Mucosa of descending colon (tissue), 3 donors: Measurements from ENCODE around the gene ACOT6. TPM values are rescaled to one million over a fixed set of nuclear protein-coding genes. Genes with fewer than 3 reads are reported as not detected.
"Not testable (repeated sequence)": the region's sequence is repeated elsewhere in the genome, so short reads cannot be mapped to it uniquely, and the experiment has no call there.

ENCODE experiments used
- ATAC-seq: fragments of 200-7000 bp; cut with Tn5 transposase; one replicate; pipeline ENCODE4 v1.9.1; 2020; ENCODE audit warnings: mild to moderate bottlenecking, moderate library complexity
- DNase-seq, 3 donors: peaks; one replicate each; pipeline ENCODE4 v3.0.0-alpha.2; 2020
- H3K36me3 ChIP-seq: fragments of 200-600 bp; one replicate; pipeline ENCODE4 v1.8.0; 2021; ENCODE audit warnings: low read depth, mild to moderate bottlenecking
- H3K4me1 ChIP-seq: fragments of 200-600 bp; one replicate; pipeline ENCODE4 v1.8.0; 2021; ENCODE audit warnings: low read depth, mild to moderate bottlenecking
- H3K4me3 ChIP-seq: fragments of 200-600 bp; one replicate; pipeline ENCODE4 v1.8.0; 2021; ENCODE audit warnings: mild to moderate bottlenecking
- H3K9me3 ChIP-seq: fragments of 200-600 bp; one replicate; pipeline ENCODE4 v1.8.0; 2021; ENCODE audit warnings: mild to moderate bottlenecking
- intact Hi-C, 2 donors: fragments of 100-400 bp; cut with DNase I in 1 of 2; cut with micrococcal nuclease in 1 of 2; formaldehyde crosslinking; loops; one replicate each; pipeline versions ENCODE4 v1.11.0 to v1.11.1; 2022; cut with DNase I, micrococcal nuclease
- total RNA-seq, 3 donors: library from RNA; stranded (reverse); fragmentation: NEBNext Ultra II Directional in 2 of 3; extraction: Animal tissue kit (Norgen Biotek cat#: 25700) in 2 of 3; gene quantifications; one replicate each; pipeline versions ENCODE4 v1.2.1 to v1.2.4, GENCODE V29; 2021 to 2023
- TF ChIP-seq, protein P1 (sequence below): fragments of 200-600 bp; IDR thresholded peaks from one replicate; pipeline ENCODE4 v1.8.0; 2022; ENCODE audit warnings: antibody characterized with exemption, mild to moderate bottlenecking
- donor health status: DM: no; HTN: no; CAD: no; lungs with moderate emphysema.
- donor health status: DM: no; HTN: no; CAD: no.
- donor health status: DM: no; HTN: yes; CAD: no.

The ACOT6 gene
- total RNA-seq, 3 donors from 2014 or later, result not detected

- ATAC-seq, result no peak
- Histone ChIP-seq H3K9me3 (no peaks in the 10 kb centered on the region), H3K4me3 (no peak overlapping the region), H3K36me3 (no peaks in the 10 kb centered on the region), H3K4me1 (peaks cover 5% of the 10 kb centered on the region)
- TF ChIP-seq, protein P1, sequence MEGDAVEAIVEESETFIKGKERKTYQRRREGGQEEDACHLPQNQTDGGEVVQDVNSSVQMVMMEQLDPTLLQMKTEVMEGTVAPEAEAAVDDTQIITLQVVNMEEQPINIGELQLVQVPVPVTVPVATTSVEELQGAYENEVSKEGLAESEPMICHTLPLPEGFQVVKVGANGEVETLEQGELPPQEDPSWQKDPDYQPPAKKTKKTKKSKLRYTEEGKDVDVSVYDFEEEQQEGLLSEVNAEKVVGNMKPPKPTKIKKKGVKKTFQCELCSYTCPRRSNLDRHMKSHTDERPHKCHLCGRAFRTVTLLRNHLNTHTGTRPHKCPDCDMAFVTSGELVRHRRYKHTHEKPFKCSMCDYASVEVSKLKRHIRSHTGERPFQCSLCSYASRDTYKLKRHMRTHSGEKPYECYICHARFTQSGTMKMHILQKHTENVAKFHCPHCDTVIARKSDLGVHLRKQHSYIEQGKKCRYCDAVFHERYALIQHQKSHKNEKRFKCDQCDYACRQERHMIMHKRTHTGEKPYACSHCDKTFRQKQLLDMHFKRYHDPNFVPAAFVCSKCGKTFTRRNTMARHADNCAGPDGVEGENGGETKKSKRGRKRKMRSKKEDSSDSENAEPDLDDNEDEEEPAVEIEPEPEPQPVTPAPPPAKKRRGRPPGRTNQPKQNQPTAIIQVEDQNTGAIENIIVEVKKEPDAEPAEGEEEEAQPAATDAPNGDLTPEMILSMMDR, result no peak
- DNase-seq, result no peak
- intact Hi-C loops, result no loop called here
These were observed 23.2 kb upstream of the ACOT6 start for GRCh38 chr14:73589116-73589515.

DNA sequence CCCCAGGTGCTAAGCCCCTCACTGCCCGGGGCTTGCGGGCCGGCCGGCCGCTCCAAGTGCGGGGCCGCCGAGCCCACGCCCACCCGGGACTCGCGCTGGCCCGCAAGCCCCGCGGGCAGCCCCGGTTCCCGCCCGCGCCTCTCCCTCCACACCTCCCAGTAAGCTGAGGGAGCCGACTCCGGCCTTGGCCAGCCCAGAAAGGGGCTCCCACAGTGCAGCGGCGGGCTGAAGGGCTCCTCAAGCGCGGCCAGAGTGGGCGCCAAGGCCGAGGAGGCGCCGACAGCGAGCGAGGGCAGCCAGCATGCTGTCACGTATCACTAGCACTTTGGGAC, 21.7 kb upstream of the ACOT6 start:
- ATAC-seq, DNase-seq, H3K9me3 ChIP-seq, H3K4me1 ChIP-seq, H3K4me3 ChIP-seq, H3K36me3 ChIP-seq, intact Hi-C loops: not testable (repeated sequence)

DNA sequence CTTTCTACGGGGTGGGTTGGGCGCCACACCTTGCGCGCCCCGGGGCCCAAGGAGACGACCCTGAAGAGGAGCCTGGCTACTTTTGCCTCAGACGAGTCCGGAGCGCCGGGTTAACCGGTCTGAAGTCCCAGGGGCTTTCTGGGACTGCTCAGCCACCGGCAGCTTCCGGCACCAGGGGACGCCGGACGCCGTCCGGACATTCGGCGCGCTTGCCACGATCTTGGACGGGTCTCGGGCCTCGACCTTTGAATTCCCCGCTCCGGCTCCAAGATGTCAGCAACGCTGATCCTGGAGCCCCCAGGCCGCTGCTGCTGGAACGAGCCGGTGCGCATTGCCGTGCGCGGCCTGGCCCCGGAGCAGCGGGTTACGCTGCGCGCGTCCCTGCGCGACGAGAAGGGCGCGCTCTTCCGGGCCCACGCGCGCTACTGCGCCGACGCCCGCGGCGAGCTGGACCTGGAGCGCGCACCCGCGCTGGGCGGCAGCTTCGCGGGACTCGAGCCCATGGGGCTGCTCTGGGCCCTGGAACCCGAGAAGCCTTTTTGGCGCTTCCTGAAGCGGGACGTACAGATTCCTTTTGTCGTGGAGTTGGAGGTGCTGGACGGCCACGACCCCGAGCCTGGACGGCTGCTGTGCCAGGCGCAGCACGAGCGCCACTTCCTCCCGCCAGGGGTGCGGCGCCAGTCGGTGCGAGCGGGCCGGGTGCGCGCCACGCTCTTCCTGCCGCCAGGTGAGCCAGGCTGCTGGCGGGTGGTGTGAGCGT, 20.4 kb upstream of the ACOT6 start, which contains the start of gene ACOT4:
Gene ACOT4, plus strand, starts transcription at position 184 of the 760 bp plus-strand sequence. Its CDS starts 87 bp downstream, at position 271.
- intact Hi-C loops, result no loop called here
- peak within 1 kb of the TSS; percentile 44 for H3K4me3 ChIP-seq
- no peaks in the 10 kb centered on the region for H3K9me3 ChIP-seq
- TF ChIP-seq, protein P1, result peak; percentile 8
- peak; percentile 50 to 76 (median 69) for DNase-seq
- peak; percentile 97 for ATAC-seq
- H3K4me1 ChIP-seq, result peaks cover 5% of the 10 kb centered on the region
- H3K36me3 ChIP-seq, result no peaks in the 10 kb centered on the region

DNA sequence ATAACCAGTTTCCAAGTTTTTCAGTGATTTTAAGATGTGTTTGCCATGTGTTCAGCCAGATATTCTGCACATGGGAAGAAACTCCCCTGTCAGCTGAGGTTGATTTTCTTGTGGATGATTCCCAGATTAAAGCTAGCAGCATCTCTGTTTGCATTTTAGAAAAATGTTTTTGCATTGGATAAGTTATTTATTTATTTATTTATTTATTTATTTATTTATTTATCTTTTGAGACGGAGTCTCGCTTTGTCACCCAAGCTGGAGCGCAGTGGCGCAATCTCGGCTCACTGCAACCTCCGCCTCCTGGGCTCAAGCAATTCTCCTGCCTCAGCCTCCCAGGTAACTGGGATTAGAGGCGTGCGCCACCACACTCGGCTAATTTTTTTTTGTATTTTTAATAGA, 17.8 kb upstream of the ACOT6 start:
- H3K36me3 ChIP-seq, result no peaks in the 10 kb centered on the region
- no peaks in the 10 kb centered on the region for H3K9me3 ChIP-seq
- no peak for DNase-seq
- intact Hi-C loops, result no loop called here
- TF ChIP-seq, protein P1, result no peak
- no peak overlapping the region for H3K4me3 ChIP-seq
- peaks cover 9% of the 10 kb centered on the region for H3K4me1 ChIP-seq
- ATAC-seq, result no peak

DNA sequence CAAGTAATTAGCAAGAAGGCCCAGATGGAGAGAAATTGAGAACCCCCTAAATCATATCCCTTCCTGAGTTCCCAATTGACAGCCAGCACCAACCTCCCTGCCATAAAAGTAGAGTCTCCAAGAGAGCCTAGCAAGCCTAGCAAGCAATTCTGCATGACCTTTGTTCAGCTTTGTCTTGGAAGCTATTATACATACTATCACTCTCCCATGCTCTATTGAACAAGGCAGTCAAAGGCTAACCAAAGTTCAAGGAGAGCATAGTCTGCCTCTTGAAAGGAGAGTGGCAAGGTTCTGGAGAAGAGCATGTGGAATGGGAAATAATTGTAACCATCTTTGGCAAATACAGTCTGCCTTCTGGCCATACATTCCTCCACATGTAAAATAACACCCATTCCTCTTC, 12.8 kb upstream of the ACOT6 start:
- H3K4me1 ChIP-seq, result peaks cover 10% of the 10 kb centered on the region
- intact Hi-C loops, result no loop called here
- no peak overlapping the region for H3K4me3 ChIP-seq
- TF ChIP-seq, protein P1, result no peak
- ATAC-seq (peak; percentile 82), DNase-seq (peak in 1 of 3 donors; percentile 20)
- no peaks in the 10 kb centered on the region for H3K36me3 ChIP-seq
- H3K9me3 ChIP-seq, result no peaks in the 10 kb centered on the region

DNA sequence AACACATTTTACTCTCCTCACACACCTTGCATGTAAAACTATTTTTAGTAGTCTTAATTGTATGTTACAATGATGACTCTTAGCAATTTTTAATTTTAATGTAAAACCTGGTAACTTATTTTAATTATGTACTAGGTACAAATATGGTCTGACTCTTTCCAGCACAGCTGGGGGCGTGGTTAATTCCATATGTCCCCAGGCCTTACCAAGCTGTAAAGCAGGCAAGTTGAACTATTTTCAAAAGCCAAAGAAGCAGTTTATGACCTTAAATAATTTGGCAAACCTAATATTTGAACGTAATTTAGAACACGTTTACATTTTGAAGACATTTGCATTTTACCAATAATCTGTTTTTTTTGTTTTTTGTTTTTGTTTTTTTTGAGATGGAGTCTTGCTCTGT, 9.3 kb upstream of the ACOT6 start:
- H3K36me3 ChIP-seq, result no peaks in the 10 kb centered on the region

More for the DNA sequence above, 9.3 kb upstream of the ACOT6 start:
- Histone ChIP-seq H3K9me3 (no peaks in the 10 kb centered on the region), H3K4me3 (no peak overlapping the region), H3K4me1 (peaks cover 10% of the 10 kb centered on the region)
- TF ChIP-seq, protein P1, result no peak
- no peak for ATAC-seq
- DNase-seq, result no peak
- intact Hi-C loops, result no loop called here
